ENCODE measurements around the gene CREG1. TPM values are rescaled to one million over a fixed set of nuclear protein-coding genes. Genes with fewer than 3 reads are reported as not detected.

CREG1 gene
- total RNA-seq, 2 experiments from 2014 or later = 13.5 to 14.6 TPM

GRCh38 chr1:167502719-167503462, 50.7 kb downstream of the CREG1 start:
- CTCF ChIA-PET = interaction anchor here (0.9 to 5.9 kb wide), 6 partner anchors 10 to 61 kb away, joined by 3 to 60 read pairs (median 13); partner anchors contain the start of gene CD247
- Mint-ChIP-seq H3K9me3 (no peaks in the 10 kb centered on the region), H3K4me1 (ENCODE audit: low read depth) (peaks cover 95% of the 10 kb centered on the region), H3K36me3 (peaks cover 21% of the 10 kb centered on the region), H3K4me3 (no peak overlapping the region), H3K27ac (no peak overlapping the region), H3K27me3 (no peaks in the 10 kb centered on the region)
- intact Hi-C loops (cut with micrococcal nuclease) = loop anchor here (1.0 to 5.0 kb wide), 2 partner anchors 7 to 281 kb away; partner anchors contain the start of gene POU2F1
- no peak for DNase-seq
- POLR2A ChIA-PET = interaction anchor here (1.2 to 6.2 kb wide), 4 partner anchors 14 to 282 kb away, joined by 3 to 115 read pairs (median 15); partner anchors contain the start of genes CD247 and POU2F1

GRCh38 chr1:167502192-167502551, 51.4 kb downstream of the CREG1 start:
- intact Hi-C loops (cut with micrococcal nuclease) = loop anchor here (1.0 to 5.0 kb wide), 2 partner anchors 8 to 280 kb away; partner anchors contain the start of gene POU2F1
- peak overlapping the region; percentile 75 for H3K27ac Mint-ChIP-seq

GRCh38 chr1:167501515-167502191, 51.9 kb downstream of the CREG1 start:
- DNase-seq = peak; percentile 84
- ChIA-PET CTCF (interaction anchor here (1.0 to 5.9 kb wide), 5 partner anchors 9 to 39 kb away, joined by 3 to 60 read pairs (median 19); partner anchors contain the start of gene CD247), POLR2A (interaction anchor here (0.6 to 6.2 kb wide), 10 partner anchors 9 to 1298 kb away, joined by 3 to 115 read pairs (median 4); partner anchors contain the start of genes CD247 and POU2F1)
- H3K27ac Mint-ChIP-seq = peak overlapping the region; percentile 75
- no peaks in the 10 kb centered on the region for H3K27me3 Mint-ChIP-seq
- intact Hi-C loops (cut with micrococcal nuclease) = loop anchor here (1.0 to 5.0 kb wide), 2 partner anchors 9 to 279 kb away; partner anchors contain the start of gene POU2F1
- H3K36me3 Mint-ChIP-seq = peaks cover 20% of the 10 kb centered on the region
- H3K9me3 Mint-ChIP-seq = no peaks in the 10 kb centered on the region
- H3K4me3 Mint-ChIP-seq = peak overlapping the region; percentile 60
- H3K4me1 Mint-ChIP-seq (ENCODE audit: low read depth) = peaks cover 97% of the 10 kb centered on the region

More at GRCh38 chr1:167502192-167502551, 51.4 kb downstream of the CREG1 start:
- ChIA-PET CTCF (interaction anchor here (0.9 to 5.9 kb wide), 6 partner anchors 9 to 61 kb away, joined by 3 to 60 read pairs (median 13); partner anchors contain the start of gene CD247), POLR2A (interaction anchor here (0.7 to 6.2 kb wide), 7 partner anchors 14 to 282 kb away, joined by 3 to 115 read pairs (median 4); partner anchors contain the start of genes CD247 and POU2F1)
- peaks cover 20% of the 10 kb centered on the region for H3K36me3 Mint-ChIP-seq
- H3K9me3 Mint-ChIP-seq = no peaks in the 10 kb centered on the region
- peak overlapping the region; percentile 60 for H3K4me3 Mint-ChIP-seq
- DNase-seq = no peak
- no peaks in the 10 kb centered on the region for H3K27me3 Mint-ChIP-seq
- H3K4me1 Mint-ChIP-seq (ENCODE audit: low read depth) = peaks cover 95% of the 10 kb centered on the region

- Mint-ChIP-seq H3K27ac (peak overlapping the region; percentile 87), H3K9me3 (no peaks in the 10 kb centered on the region), H3K4me1 (ENCODE audit: low read depth) (peaks cover 99% of the 10 kb centered on the region), H3K27me3 (no peaks in the 10 kb centered on the region), H3K36me3 (peaks cover 19% of the 10 kb centered on the region), H3K4me3 (peak overlapping the region; percentile 64)
- intact Hi-C loops (cut with micrococcal nuclease) = loop anchor here (1.0 to 5.0 kb wide), 3 partner anchors 8 to 278 kb away; partner anchors contain the start of gene POU2F1
- no peak for DNase-seq
- ChIA-PET CTCF (interaction anchor here (0.8 to 5.9 kb wide), 15 partner anchors 10 to 280 kb away, joined by 3 to 60 read pairs (median 5); partner anchors contain the start of genes CD247 and POU2F1), POLR2A (interaction anchor here (0.9 to 6.2 kb wide), 10 partner anchors 10 to 280 kb away, joined by 3 to 115 read pairs (median 6); partner anchors contain the start of genes CD247 and POU2F1)
Measured at GRCh38 chr1:167500283-167500860, 53.2 kb downstream of the CREG1 start.

- peaks cover 99% of the 10 kb centered on the region for H3K4me1 Mint-ChIP-seq (ENCODE audit: low read depth)
Measured at GRCh38 chr1:167499664-167500101, 53.9 kb downstream of the CREG1 start.

GRCh38 chr1:167499106-167499505, 54.5 kb downstream of the CREG1 start:
- no peak overlapping the region for H3K4me3 Mint-ChIP-seq
- ChIA-PET CTCF (interaction anchor here (0.7 to 5.9 kb wide), 17 partner anchors 9 to 279 kb away, joined by 3 to 60 read pairs (median 5); partner anchors contain the start of genes CD247 and POU2F1), POLR2A (interaction anchor here (1.9 to 6.2 kb wide), 4 partner anchors 17 to 279 kb away, joined by 14 to 115 read pairs (median 28); partner anchors contain the start of genes CD247 and POU2F1)
- peaks cover 20% of the 10 kb centered on the region for H3K36me3 Mint-ChIP-seq
- intact Hi-C loops (cut with micrococcal nuclease) = loop anchor here (1.0 to 5.0 kb wide), 3 partner anchors 16 to 128 kb away; no protein-coding TSS in a partner anchor
- no peaks in the 10 kb centered on the region for H3K27me3 Mint-ChIP-seq
- H3K27ac Mint-ChIP-seq = peak overlapping the region; percentile 87
- H3K4me1 Mint-ChIP-seq (ENCODE audit: low read depth) = peaks cover 99% of the 10 kb centered on the region
- no peak for DNase-seq
- no peaks in the 10 kb centered on the region for H3K9me3 Mint-ChIP-seq

More at GRCh38 chr1:167499664-167500101, 53.9 kb downstream of the CREG1 start:
- H3K27me3 Mint-ChIP-seq = no peaks in the 10 kb centered on the region
- no peak overlapping the region for H3K4me3 Mint-ChIP-seq
- peak; percentile 54 for DNase-seq
- intact Hi-C loops (cut with micrococcal nuclease) = loop anchor here (1.0 to 5.0 kb wide), 6 partner anchors 7 to 277 kb away; partner anchors contain the start of gene POU2F1
- H3K27ac Mint-ChIP-seq = peak overlapping the region; percentile 87
- ChIA-PET CTCF (interaction anchor here (0.8 to 5.9 kb wide), 17 partner anchors 10 to 279 kb away, joined by 3 to 60 read pairs (median 5); partner anchors contain the start of genes CD247 and POU2F1), POLR2A (interaction anchor here (1.3 to 6.2 kb wide), 7 partner anchors 10 to 279 kb away, joined by 4 to 115 read pairs (median 14); partner anchors contain the start of genes CD247 and POU2F1)
- H3K9me3 Mint-ChIP-seq = no peaks in the 10 kb centered on the region
- H3K36me3 Mint-ChIP-seq = peaks cover 22% of the 10 kb centered on the region

GRCh38 chr1:167496797-167497619, 56.6 kb downstream of the CREG1 start:
- H3K9me3 Mint-ChIP-seq = no peaks in the 10 kb centered on the region
- POLR2A ChIA-PET = interaction anchor here (0.8 to 6.2 kb wide), 2 partner anchors 9 to 20 kb away, joined by 3 to 115 read pairs; partner anchors contain the start of gene CD247
- H3K27ac Mint-ChIP-seq = no peak overlapping the region
- intact Hi-C loops (cut with micrococcal nuclease) = loop anchor here (5.0 kb wide), 1 partner anchor 130 kb away; no protein-coding TSS in a partner anchor
- no peaks in the 10 kb centered on the region for H3K27me3 Mint-ChIP-seq
- no peak overlapping the region for H3K4me3 Mint-ChIP-seq
- no peak for DNase-seq
- peaks cover 17% of the 10 kb centered on the region for H3K36me3 Mint-ChIP-seq
- peaks cover 97% of the 10 kb centered on the region for H3K4me1 Mint-ChIP-seq (ENCODE audit: low read depth)
- CTCF ChIA-PET = interaction anchor here (1.0 to 5.9 kb wide), 3 partner anchors 37 to 276 kb away, joined by 4 to 33 read pairs (median 5); partner anchors contain the start of gene POU2F1

- intact Hi-C loops (cut with micrococcal nuclease) = loop anchor here (2.0 kb wide), 1 partner anchor 47 kb away; no protein-coding TSS in a partner anchor
- H3K4me3 Mint-ChIP-seq = peak overlapping the region; percentile 39
- peaks cover 94% of the 10 kb centered on the region for H3K4me1 Mint-ChIP-seq (ENCODE audit: low read depth)
- H3K27ac Mint-ChIP-seq = peak overlapping the region; percentile 89
- H3K27me3 Mint-ChIP-seq = no peaks in the 10 kb centered on the region
- peaks cover 20% of the 10 kb centered on the region for H3K36me3 Mint-ChIP-seq
- POLR2A ChIA-PET = interaction anchor here (0.6 to 1.2 kb wide), 7 partner anchors 9 to 177 kb away, joined by 3 to 5 read pairs (median 4); partner anchors contain the start of gene CD247
- CTCF ChIA-PET = interaction anchor here (0.8 to 1.9 kb wide), 9 partner anchors 9 to 60 kb away, joined by 3 to 7 read pairs (median 4); partner anchors contain the start of gene CREG1
- DNase-seq = no peak
- no peaks in the 10 kb centered on the region for H3K9me3 Mint-ChIP-seq
Measured at GRCh38 chr1:167493372-167493771, 60.2 kb downstream of the CREG1 start.

- Mint-ChIP-seq H3K27ac (peak overlapping the region; percentile 89), H3K27me3 (no peaks in the 10 kb centered on the region), H3K4me3 (peak overlapping the region; percentile 61), H3K36me3 (peaks cover 18% of the 10 kb centered on the region), H3K4me1 (ENCODE audit: low read depth) (peaks cover 94% of the 10 kb centered on the region), H3K9me3 (no peaks in the 10 kb centered on the region)
- intact Hi-C loops (cut with micrococcal nuclease) = loop anchor here (1.0 to 2.0 kb wide), 6 partner anchors 8 to 46 kb away; no protein-coding TSS in a partner anchor
- CTCF ChIA-PET = interaction anchor here (0.9 to 1.9 kb wide), 6 partner anchors 9 to 48 kb away, joined by 3 to 7 read pairs (median 4); no protein-coding TSS in a partner anchor
- DNase-seq = peak; percentile 78
- POLR2A ChIA-PET = interaction anchor here (0.8 to 1.3 kb wide), 8 partner anchors 8 to 42 kb away, joined by 3 to 5 read pairs (median 4); partner anchors contain the start of gene CD247
Measured at GRCh38 chr1:167492481-167492910, 61.1 kb downstream of the CREG1 start.

All from activated CD4-positive, alpha-beta memory T cell treated with anti-CD3 and anti-CD28 coated beads for 36 hours (primary cell).